HG03108 (cell line): Measurements from ENCODE around the gene STRN3.

Source experiments
- ATAC-seq: cut with Tn5 transposase; IDR thresholded peaks from one replicate; pipeline ENCODE4 v1.9.1; 2021; ENCODE audit warnings: moderate library complexity; ENCODE audit not compliant: unreplicated experiment

Gene STRN3

GRCh38 chr14:30874999-30875787, 151.0 kb downstream of the STRN3 start:
- peak; percentile 20 for ATAC-seq

GRCh38 chr14:30874120-30874998, 151.8 kb downstream of the STRN3 start, which contains the start of gene COCH:
COCH (plus strand) TSS chr14:30874559; CDS start chr14:30874939, 380 bp downstream.
- peak; percentile 77 for ATAC-seq

GRCh38 chr14:30873308-30874119, 152.7 kb downstream of the STRN3 start:
- no peak for ATAC-seq

GRCh38 chr14:30872602-30873001, 153.6 kb downstream of the STRN3 start:
- no peak for ATAC-seq

- ATAC-seq = no peak
Measured at GRCh38 chr14:30869551-30870155, 156.5 kb downstream of the STRN3 start.

GRCh38 chr14:30868736-30869135, 157.4 kb downstream of the STRN3 start:
- no peak for ATAC-seq

- no peak for ATAC-seq
Measured at GRCh38 chr14:30864934-30865333, 161.2 kb downstream of the STRN3 start.

GRCh38 chr14:30861200-30861599, 165.0 kb downstream of the STRN3 start:
- no peak for ATAC-seq

GRCh38 chr14:30855345-30856037, 170.7 kb downstream of the STRN3 start:
- peak; percentile 52 for ATAC-seq

- peak; percentile 35 for ATAC-seq
Measured at GRCh38 chr14:30854492-30854891, 171.7 kb downstream of the STRN3 start.

- ATAC-seq = no peak
Measured at GRCh38 chr14:30853946-30854345, 172.2 kb downstream of the STRN3 start.

- ATAC-seq = no peak
Measured at GRCh38 chr14:30849983-30850382, 176.2 kb downstream of the STRN3 start.

- peak; percentile 95 for ATAC-seq
Measured at GRCh38 chr14:30849354-30849753, 176.8 kb downstream of the STRN3 start.

- peak; percentile 10 for ATAC-seq
Measured at GRCh38 chr14:30848449-30849240, 177.5 kb downstream of the STRN3 start.
